ENCODE measurements around the gene HMCN2. TPM values are rescaled to one million over a fixed set of nuclear protein-coding genes. Genes with fewer than 3 reads are reported as not detected.

Gene HMCN2
- total RNA-seq, 1 experiment from 2014 or later = 8.6 TPM

GRCh38 chr9:130359819-130360218 is 94.3 kb downstream of the HMCN2 start:
- Histone ChIP-seq H4K5ac (ENCODE audit: insufficient read length, low read depth, low read length) (no peak overlapping the region), H3K4ac (ENCODE audit: low read depth, low read length) (no peak overlapping the region)

More at GRCh38 chr9:130359819-130360218, 94.3 kb downstream of the HMCN2 start:
- Histone ChIP-seq H2BK20ac (ENCODE audit: low read depth, low read length, poor library complexity, severe bottlenecking) (no peak overlapping the region), H2BK5ac (ENCODE audit: insufficient read length, low read length) (no peak overlapping the region), H3K4me1 (ENCODE audit: insufficient read depth, low read length) (no peaks in the 10 kb centered on the region), H3K4me2 (ENCODE audit: insufficient read depth, insufficient read length, low read length) (no peak overlapping the region), H3K18ac (ENCODE audit: insufficient read length, low read depth, low read length) (no peak overlapping the region), H2BK120ac (ENCODE audit: low read depth, low read length, poor library complexity, severe bottlenecking) (no peak overlapping the region), H3K56ac (ENCODE audit: insufficient read length, low read depth, low read length) (no peak overlapping the region), H3K9me3 (ENCODE audit: control insufficient read depth, low read depth, low read length) (no peaks in the 10 kb centered on the region), H3T11ph (ENCODE audit: low read length) (no peak overlapping the region), H4K20me1 (ENCODE audit: control insufficient read depth, insufficient read depth, insufficient read length) (peaks cover 2% of the 10 kb centered on the region), H2AFZ (ENCODE audit: low read length) (no peak overlapping the region), H3K79me2 (ENCODE audit: insufficient read depth, low read length) (no peaks in the 10 kb centered on the region), H3K27me3 (ENCODE audit: insufficient read depth, low read length) (no peaks in the 10 kb centered on the region), H3K27ac (ENCODE audit: insufficient read length, low read depth, low read length) (no peak overlapping the region), H3K79me1 (ENCODE audit: insufficient read depth, low read depth, low read length, poor library complexity, severe bottlenecking) (no peaks in the 10 kb centered on the region), H2BK12ac (ENCODE audit: insufficient read length, low read depth, low read length) (no peak overlapping the region), H3K14ac (ENCODE audit: insufficient read depth, low read length) (no peak overlapping the region), H2BK15ac (ENCODE audit: low read depth, low read length) (no peak overlapping the region), H3K23me2 (ENCODE audit: insufficient read length, low read depth, low read length, poor library complexity, severe bottlenecking) (no peaks in the 10 kb centered on the region), H4K8ac (replicated peaks; ENCODE audit: insufficient read length, low read depth, low read length) (no peak overlapping the region), H3K9ac (ENCODE audit: extremely low read depth, insufficient read length, low read length) (no peak overlapping the region), H2AK5ac (ENCODE audit: insufficient read length, low read length) (no peak overlapping the region), H4K91ac (ENCODE audit: insufficient read length, low read depth, low read length) (no peak overlapping the region), H3K23ac (ENCODE audit: insufficient read length, low read depth, low read length) (no peak overlapping the region)
- Mint-ChIP-seq H3K9me3 (no peaks in the 10 kb centered on the region; a peak in 1 of 5 replicates), H3K4me3 (no peak overlapping the region; a peak in 1 of 5 replicates), H3K36me3 (ENCODE audit: insufficient read depth in 1 of 3, low read depth in 3 of 3) (peaks cover 9 to 33% (median 14%) of the 10 kb centered on the region in 3 experiments; a peak in 6 of 7 replicates), H3K27ac (peak overlapping the region in 1 of 3 experiments; percentile 85; a peak in 1 of 7 replicates), H3K27me3 (ENCODE audit: low read depth) (no peaks in the 10 kb centered on the region; the same call in 1 of the 2 replicates), H3K4me1 (peaks cover 0 to 6% of the 10 kb centered on the region in 2 experiments; a peak in 1 of 4 replicates)
- DNase-seq = peak; percentile 56
- TF ChIP-seq CTCF (conservative IDR thresholded peaks at IDR 0.05) = peak; percentile 41; the same call in 2 of the 3 replicates
- WGBS (ENCODE audit: extremely low coverage, insufficient read length, low lambda C conversion rate) = no CpG with 5 or more reads among the region's 9 CpGs

All from H9 (cell line).